Suppressor macrophage treated with lipopolysaccharide for 1 hour (primary cell): ENCODE measurements around the gene FAM221B.

Source experiments
- DNase-seq, 3 donors: peaks; one replicate each; pipeline ENCODE4 v3.0.0-alpha.2; 2020 to 2022

The FAM221B gene, protein sequence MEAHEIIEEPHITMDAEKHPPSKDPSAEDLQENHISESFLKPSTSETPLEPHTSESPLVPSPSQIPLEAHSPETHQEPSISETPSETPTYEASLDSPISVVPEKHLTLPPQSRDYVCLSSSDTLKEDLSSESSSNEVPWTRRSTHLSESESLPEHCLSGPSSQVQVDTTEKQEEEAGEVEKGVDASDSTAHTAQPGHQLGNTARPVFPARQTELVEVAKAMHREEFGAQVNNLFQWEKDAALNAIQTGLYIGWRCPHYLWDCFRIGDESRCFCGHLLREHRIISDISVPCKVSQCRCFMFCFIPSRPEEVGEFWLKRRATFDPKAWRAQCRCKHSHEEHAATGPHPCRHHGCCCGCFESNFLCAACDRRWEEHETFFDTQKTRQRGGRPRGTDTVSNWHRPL

DNA sequence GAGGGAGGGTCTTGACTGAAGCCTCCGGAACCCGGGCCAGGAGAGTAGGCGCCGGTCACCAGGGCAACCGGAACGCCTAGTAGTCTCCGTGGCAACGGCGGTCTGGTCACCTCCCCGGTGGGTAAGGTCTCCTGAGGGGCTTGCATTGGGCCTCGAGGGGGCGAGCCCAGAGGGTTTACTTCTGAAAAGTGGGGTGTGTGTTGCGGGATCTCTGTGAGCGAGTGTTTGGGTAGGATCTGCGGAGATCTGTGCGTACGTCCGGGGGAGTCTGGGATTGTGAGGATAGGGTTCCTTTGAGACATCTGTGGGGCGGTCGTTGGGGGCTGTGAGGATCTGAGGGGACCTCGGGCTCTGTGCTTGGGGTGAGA lies at the start of gene FAM221B:
Gene FAM221B (minus strand): TSS at position 17 of the 368 bp plus-strand sequence. CDS start 2,571 bp downstream, outside the sequence.
- DNase-seq, result no peak

DNA sequence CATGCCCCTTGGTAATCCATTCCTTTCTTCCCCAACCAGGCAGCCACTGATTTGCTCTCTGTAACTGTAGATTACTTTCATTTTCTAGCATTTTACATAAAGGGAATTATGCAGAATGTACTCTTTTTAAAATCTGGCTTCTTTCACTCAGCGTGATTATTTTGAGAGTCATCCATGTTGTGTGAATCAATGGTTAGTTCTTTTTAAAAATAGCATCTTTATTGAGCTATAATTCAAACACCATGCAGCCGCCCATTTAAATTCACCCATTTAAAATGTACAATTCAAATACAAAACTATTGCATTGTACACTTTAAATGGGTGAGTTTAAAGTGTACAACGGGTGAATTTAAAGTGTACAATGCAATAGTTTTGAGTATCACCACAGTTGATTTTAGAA lies 44.0 kb upstream of the FAM221B start:
- DNase-seq, result no peak

DNA sequence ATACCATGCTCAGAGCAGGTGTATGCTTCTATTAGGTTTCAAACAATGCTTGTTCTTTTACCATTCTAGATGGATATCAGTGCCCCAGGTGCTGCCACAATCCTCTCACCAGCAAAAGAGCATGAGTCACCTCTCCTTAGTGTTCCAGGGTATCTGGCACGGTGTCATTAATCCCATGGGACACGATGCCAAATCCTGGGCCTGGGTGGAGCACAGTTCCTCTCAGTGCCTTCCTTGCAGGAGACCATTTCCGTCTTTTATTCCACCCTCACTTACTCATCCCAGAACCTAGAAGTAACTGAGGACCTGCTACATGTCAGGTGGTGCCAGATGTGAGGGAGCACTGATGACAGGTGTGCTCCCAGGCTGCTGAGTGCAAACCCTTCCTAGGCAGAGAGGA lies 43.0 kb upstream of the FAM221B start:
- no peak for DNase-seq

DNA sequence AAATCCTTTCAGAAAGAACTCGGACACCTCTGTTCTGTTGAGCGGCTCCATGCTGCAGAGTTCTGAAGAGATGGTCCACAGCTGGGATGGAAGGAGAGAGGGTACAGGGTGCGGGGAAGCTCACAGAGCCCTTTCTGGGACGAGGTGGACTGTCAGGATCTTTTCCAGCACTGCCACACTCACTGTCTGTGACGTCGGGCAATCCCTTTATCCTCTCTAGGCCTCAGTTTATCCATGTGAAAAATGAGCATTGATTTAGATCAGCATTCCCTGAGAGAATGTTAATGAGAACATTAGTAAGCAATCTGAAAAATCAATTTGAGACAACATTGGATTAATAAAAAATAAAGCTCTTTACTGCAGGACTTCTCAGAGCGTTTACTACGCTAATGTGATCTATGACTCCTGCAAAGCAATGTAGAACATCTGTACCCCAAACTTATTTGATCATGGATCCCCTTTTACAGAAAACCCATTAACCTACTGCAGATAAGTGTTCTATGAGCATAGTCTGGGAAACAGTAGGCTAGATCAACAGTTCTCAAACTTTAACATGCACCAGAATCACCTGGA lies 41.9 kb upstream of the FAM221B start, which contains the start of gene OR13J1:
Gene OR13J1 (minus strand): TSS at position 51 of the 573 bp plus-strand sequence. CDS start 0 bp downstream, at position 51.
- no peak for DNase-seq

DNA sequence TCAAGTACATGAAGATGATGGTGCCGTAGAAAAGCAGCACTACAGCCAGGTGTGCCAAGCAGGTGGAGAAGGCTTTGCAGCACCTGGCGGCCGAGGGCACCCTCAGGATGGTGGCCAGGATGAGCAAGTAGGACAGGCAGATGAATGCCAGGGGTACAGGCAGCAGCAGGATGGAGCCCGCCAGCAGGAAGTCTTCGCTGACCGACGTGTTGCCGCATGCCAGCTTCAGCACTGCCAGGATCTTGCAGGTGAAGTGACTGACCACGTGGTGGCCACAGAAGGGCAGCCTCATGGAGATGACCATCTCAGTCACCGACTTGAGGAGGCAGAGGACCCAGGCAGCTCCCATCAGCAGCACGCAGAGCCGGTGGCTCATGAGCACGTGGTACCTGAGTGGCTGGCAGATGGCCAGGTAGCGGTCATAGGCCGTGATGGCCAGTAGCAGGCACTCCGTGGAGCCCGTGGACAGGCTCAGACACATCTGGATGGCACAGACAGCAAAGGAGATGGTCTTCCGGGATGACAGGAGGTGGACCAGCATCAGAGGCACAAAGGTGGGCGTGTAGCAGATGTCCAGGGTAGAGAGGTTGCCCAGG lies 41.2 kb upstream of the FAM221B start:
- no peak for DNase-seq

DNA sequence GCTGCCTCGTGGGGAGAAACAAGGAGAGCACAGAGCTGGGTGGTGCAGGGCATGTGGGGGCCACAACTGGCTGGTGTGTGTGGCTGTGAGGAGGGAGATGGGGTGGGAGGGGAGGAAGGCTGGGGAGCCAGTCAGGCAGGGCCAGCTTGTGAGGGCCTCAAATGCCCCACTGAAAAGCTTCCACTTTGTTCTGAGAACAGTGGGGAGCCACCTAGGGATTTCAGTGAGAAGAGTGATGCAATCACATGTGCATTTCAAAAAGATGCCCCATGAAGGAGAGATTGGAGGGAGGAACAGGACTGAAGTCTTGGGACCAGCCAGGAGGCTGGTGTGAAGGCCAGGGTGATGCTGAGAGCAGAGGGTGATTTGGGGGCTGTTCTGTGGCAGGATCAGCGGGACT lies 40.4 kb upstream of the FAM221B start:
- no peak for DNase-seq

DNA sequence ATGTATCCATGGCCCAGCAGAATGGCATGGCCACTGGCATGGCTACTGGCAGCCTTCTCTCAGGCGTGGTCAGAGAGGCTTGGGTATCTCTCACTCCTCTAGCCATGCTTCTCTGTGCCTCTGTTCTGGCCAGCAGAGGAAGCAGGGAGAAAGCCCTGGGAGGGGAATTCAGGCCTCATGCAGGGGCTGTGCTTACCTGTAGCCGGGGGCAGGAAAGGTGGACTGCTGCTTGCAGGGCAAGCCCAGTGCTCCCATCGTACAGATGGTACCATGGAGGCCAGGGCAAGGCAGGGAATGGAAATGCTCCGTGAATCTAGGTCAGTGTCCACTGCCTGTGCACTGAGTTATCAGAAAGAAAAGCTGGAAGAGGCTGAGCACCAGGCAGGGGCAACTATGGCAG lies 39.0 kb upstream of the FAM221B start:
- no peak for DNase-seq

DNA sequence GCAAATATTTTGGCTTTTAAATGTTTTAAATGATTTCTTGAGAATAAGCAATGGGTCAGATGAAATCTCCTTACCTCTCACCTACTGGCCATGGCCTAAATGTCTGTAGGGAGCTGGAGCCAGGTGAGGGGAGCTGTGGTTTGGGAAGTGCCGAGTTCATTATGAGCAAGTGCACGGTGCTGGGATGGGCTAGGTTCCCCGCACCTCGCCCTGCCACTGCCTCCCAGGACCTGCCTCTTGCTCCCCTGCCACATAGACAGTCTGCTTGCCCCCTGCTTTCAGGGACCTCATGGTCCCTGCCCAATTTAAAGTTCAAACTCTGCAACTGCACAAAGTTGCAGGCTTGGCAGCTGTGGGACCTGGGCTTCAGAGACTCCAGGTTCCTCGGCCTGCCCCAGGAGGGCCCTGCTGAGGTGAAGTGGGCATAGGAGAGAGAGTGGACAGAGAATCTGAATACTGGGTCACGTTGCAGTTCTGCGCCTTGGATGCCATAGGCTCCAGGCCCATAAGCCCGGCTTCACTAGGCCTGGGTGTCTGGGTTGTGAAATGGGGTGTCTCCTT lies 36.2 kb upstream of the FAM221B start:
- DNase-seq, result no peak

DNA sequence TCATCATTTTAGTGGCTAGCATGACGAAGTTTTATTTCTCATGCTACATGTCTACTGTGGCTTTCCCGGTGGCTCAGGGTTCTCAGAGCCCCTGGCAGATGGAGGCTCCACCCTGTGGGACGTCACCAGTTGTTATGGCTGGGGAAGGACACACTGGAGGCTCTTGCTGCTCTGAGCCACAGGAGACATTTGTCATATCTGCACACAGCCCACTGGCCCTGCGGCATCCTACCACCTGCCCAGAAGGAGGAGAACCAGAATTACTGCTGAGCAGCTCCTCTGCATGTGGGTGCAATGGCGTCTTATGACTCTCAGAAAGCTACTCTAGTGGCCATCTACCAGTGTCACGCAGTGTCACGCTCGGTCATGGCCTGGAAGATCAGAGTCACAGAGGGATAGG lies 35.1 kb upstream of the FAM221B start:
- no peak for DNase-seq

DNA sequence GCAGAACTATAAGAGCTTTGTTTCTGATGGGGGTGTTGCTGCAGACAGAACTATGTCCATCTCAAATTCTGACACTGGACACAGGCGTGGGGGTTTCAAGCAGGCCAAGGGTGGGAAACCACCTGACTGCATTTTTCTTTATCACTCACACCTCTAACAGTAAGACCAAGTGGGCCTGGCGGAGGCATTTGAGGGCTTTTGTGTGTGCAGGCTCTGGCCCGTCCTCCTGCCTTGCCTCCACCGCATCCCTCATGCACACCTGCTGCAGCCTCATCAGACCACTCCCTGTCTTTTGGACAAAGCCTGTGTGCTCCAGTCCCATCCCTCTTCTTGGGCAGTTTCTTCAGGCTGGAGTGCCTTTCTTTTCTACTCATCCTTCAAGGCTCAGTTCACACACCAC lies 33.8 kb upstream of the FAM221B start:
- DNase-seq, result no peak

DNA sequence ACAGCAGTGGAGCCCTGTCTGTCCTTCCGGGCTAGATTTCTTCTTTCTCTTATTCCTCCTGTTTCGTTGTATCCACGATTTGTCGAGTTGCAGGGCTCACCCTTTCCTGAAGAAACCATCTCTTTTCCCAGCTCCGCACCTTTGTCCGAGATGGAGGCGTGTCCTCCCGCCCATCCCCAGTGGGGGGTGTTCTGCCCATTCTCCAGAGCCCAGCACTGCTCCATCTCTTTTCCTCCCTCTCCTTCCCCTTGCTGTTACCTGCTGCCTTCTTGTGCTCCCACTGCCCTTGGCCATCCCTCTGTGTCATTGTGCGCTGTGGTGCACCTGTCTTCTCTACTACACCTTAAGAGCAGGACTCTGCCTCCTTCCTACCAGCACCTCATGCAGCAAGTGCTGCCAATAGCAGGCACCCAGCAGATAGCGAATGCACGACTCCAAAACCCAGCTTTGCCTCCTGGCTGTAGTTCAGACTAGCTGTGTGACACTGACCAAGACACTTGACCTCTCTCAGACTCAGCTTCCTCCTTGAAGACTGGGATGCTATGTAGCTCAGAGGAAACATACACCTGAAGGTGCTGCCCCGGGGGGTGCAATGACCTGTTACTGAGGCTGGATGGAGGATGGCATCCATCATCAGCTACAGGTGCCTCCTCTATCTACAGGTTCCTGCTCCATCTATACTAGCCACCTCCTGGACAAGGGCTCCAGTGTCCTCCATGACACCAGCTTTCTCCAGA lies 32.8 kb upstream of the FAM221B start:
- no peak for DNase-seq

DNA sequence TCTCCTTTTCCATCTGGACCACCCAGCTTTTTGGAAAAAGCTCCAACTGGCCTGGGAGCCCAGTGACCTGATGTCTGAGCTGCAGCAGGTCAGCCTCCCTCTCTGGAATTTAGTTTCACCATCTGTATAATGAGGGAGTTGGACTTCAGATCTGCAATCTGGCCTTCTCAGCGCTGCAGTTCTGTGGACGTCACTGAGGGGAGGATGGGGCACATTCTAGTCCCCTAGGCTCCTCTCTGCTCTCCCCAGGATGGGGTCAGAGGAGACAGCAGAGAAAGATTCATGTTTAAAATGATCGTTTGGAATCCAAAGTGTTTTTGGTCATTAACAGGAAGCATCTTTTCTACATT lies 31.4 kb upstream of the FAM221B start:
- DNase-seq, result no peak

DNA sequence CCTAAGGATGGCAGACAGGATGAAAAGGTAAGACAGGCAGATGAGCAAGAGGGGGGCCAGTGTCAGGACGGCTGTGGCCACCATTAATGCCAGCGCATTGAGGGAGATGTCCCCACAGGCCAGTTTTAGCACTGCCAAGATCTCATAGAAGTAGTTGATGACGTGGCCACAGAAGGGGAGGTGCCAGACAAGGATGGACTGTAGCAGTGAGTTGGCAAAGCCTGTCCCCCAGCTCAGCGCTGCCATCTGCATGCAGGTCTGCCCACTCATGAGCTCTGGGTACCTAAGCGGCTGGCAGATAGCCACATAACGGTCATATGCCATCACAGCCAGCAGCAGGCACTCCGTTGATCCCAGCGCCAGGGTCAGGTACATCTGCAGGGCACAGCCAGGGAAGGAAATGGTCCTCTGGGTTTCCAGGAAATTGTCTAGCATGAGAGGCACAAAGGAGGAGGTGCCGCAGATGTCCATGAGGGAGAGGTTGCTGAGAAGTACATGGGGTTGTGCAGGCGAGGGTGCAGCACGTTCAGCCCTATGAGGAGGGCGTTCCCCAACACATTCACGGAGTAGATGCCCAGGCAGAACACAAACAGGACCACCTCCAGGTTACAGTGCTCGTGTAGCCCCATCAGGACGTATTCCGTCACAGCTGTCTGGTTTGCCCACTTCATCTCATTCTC lies 30.9 kb upstream of the FAM221B start:
- peak; percentile 47 to 53 (median 49) for DNase-seq

DNA sequence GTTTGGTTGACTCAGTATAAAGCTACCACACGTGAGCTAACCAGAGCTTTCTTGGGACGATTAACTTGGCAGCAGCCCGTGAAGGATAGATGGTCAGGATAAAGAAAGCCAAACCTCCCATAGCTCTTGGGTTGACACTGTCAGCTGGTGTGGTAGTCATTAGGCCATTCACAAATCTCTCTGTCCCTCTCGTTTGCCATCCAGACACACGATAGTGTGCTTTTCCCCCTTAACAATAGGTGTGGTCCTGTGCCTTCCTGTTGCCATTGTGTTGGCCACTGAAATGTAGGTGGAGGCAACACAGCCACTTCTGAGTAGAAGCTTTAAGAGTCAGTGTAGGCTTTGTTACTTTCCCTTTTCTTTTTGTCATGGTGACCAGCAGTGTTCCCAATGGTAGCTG lies 29.9 kb upstream of the FAM221B start:
- no peak for DNase-seq

DNA sequence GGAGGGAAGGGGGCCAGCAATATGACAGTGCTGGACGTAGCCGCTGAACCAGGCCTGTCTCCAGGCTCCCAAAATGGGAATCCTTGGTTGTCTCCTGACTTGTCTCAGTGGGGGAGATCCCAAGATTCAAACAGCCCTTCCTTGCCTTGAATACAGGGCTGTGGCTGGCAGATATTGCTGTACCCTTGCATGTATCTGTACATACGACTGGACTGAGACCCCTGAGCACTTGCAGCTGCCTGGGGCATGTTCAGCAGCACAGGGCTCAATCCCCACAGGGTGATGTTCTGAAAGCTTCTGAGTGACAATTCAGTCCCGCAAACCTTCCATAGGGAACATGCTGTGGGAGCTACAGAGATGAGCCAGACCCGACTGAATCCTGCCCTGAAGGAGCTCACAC lies 28.4 kb upstream of the FAM221B start:
- no peak for DNase-seq

DNA sequence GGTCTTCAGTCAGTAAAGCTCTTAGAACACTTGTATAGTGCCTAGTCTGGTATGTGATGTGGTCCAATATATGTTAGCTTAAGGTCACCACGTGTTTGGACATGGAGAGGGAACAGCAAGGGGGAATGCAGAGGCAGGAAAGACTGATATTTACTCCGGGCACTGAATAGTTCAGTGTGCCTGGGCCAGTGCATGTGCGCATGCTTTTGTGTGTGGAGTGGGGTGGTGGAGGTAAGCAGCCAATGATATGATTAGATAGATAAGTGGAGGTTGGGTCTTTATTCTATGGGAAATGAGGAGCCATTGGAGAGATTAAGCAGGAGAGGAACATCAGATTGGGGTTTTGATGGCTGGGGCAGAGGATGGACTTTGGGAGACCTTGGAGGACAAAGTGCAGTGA lies 27.7 kb upstream of the FAM221B start:
- no peak for DNase-seq

DNA sequence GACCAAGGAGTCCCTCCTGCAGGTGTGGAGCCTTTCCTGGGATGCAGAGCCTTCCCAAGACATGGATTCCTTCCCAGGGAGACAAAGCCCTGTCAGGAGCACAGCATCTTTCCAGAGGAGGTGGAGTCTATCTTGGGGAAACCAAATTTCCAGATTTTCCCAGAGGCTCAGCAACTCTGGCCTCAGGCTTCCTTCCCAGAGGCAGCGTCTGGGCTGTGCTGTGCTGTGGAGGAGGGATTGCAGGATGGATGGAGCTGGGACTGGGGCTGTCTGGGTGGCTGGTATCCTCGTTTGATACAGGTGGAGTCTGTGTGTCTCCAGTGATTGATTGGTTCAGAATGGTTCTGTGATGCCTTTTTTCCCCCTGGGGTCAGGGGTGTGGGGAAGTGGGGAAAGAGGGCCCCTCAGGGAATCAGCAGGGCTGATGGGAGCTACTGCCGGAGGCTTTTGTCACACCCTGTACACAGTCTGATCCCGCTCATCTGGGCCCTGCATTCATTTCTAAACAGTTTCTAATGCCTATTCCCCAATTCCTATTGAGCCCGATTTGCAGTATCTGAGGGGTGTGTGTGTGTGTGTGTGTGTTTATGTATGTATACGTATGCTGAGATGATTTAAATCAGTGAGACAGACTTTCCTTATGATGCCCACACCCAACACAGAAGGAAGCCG lies 25.7 kb upstream of the FAM221B start:
- no peak for DNase-seq

DNA sequence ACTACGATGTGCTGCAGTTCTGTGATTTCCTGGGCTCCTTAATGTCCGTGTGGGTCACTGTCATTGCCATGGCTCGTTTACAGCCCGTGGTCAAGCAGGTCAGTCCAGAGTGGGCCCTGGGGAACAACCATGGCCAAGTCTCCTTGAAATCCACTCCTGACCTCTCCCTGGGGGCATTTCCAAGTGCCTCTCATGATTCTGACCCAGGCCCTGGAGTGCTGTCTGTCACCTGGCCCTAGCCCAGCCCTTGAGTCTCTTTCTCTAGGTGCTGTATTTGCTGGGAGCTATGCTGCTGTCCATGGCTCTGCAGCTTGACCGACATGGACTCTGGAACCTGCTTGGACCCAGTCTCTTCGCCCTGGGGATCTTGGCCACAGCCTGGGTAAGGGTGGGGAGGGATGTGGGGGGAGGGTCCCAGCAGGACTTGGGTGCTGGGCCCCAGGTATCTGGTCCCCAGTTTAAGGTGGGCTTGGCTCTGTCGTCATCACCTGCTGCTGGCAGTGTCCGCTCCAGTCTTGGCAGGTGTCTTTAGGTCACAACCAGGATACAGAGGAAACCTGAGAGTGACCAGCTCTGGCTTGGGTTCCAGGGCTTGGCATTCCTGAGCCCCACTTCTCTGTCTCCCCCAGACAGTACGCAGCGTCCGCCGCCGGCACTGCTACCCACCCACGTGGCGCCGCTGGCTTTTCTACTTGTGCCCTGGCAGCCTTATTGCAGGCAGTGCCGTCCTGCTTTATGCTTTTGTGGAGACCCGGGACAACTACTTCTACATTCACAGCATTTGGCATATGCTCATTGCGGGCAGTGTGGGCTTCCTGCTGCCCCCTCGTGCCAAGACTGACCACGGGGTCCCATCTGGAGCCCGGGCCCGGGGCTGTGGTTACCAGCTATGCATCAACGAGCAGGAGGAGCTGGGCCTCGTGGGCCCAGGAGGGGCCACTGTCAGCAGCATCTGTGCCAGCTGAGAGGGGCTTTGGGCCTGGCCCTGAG lies 24.6 kb upstream of the FAM221B start:
- DNase-seq, result no peak

DNA sequence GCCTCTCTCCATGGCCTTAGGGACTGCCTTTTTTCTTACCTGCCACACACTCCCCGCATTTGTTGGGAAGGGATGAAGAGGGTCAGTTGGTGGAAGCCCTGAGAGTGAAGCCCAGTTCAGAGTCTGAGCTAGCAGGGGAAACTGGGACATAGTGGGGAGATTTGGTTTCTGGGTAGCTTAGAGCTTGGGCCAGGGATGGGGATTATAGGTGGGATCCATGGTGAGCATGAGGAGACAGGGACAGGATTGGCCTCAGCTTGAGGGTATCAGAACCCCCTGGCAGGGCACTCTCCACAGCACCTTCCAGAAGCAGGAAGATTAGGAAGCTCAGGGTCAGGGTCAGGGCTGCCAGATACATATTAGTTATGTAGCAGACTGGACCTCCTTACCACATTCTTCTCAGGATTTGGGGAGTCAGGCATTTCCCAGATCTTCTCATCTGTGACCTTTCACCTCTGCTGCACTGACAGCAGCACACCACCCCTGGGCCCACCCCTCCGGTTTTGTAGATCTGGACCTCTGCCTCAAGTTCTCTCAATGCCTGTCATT lies 23.8 kb upstream of the FAM221B start:
- DNase-seq, result no peak

DNA sequence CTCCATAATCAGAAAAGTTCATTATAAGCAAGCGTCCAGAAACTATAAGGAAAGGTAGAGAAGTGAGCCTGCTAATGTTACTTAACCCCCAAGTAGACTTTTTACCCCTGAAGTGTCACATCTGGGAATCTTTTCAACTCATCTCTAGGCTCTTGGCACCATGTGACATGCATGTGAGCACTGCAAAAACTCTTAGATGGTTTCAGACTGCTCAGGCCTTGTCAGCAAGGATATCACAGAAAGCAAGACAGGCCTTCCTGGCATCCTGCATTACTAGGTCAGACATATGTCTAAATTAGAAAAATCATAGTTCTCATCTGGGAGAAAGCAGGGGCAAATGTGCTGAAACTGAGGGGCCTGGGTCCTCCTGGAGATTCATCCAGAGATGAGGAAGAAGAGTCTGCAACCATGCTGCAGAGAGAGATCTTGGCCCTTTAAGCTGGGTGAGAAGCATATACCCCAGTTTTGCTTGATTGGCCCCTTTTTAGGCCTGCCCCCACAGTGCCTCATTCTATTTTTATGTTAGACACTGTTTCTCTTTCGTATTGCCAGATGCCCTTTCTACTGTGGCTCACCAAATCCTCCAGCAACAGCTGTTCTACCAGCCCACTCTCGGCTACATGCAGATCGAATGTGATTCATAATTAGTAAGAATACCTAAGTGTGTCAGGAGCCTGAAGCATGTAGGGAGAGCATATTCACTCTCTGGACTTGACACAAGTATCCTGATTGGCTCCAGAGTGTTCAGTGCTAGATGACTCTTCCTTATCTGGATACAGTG lies 19.4 kb upstream of the FAM221B start:
- peak in 2 of 3 donors; percentile 36 to 48 for DNase-seq
